SHP77 (cell line): ENCODE measurements around the gene SFMBT1.

ENCODE experiments used
- DNase-seq, 2 experiments: peaks; one replicate each; lab custom pipeline; 2025; lab: John Stamatoyannopoulos, UW

The SFMBT1 gene, protein sequence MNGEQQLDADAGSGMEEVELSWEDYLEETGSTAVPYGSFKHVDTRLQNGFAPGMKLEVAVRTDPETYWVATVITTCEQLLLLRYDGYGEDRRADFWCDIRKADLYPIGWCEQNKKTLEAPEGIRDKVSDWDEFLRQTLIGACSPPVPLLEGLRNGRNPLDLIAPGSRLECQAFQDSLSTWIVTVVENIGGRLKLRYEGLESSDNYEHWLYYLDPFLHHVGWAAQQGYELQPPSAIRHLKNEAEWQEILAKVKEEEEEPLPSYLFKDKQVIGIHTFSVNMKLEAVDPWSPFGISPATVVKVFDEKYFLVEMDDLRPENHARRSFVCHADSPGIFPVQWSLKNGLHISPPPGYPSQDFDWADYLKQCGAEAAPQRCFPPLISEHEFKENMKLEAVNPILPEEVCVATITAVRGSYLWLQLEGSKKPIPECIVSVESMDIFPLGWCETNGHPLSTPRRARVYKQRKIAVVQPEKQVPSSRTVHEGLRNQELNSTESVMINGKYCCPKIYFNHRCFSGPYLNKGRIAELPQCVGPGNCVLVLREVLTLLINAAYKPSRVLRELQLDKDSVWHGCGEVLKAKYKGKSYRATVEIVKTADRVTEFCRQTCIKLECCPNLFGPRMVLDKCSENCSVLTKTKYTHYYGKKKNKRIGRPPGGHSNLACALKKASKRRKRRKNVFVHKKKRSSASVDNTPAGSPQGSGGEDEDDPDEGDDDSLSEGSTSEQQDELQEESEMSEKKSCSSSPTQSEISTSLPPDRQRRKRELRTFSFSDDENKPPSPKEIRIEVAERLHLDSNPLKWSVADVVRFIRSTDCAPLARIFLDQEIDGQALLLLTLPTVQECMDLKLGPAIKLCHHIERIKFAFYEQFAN

DNA sequence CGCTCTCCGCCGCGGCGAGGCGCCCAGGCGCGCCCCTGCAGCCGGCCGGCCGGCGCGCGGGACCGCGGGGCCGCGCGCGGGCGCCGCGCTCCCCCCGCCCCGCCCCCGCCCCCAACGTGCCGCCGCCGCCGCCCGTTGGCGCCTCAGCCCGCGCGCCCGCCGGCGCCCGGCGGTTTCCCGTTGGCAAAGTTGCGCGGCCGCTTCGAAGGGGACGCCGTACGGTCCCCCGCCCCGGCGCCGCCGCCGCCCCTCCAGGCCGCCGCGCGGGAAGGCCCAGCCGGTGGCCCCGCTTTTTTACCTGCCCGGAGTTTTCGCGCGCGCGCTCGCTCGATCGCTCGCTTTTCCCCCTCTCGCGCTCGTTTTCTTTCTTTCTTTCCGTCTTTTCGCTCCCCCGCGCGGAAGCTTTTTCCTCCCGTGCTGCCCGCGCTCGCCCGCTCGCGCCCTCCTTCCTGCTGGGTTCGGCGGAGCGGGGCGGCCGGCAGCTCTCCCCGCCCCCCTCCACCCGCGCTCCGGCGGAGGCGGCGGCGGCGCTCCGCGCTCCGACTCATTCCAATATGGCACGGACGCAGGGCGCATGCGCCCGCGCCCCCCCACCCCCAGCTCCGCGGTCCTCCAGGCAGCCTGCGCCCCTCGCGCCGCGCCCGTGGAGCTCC, at the start of gene SFMBT1:
Gene SFMBT1, minus strand, starts transcription at position 556 of the 653 bp plus-strand sequence. CDS start 76,945 bp downstream, outside the sequence.
- peak in 1 of 2 experiments; percentile 20 for DNase-seq

DNA sequence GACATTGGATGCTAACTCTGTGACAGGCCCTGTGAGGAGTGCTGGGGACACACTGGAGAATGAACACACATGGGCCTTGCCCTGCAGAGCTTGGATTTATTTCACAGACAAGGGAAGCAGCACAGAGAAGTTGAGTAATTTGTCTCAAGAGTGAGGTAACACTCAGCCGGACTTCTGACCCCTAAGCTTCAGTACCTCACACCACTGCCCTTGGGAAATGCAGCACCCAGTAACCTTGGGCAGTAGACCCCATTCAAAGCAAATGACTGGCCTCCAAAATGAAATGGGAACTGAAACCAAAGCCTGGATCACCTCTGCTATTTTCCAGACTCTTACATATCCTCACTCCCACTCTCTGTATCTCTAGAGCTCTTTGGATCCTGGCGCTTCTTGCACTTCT, 47.1 kb upstream of the SFMBT1 start:
- no peak for DNase-seq

DNA sequence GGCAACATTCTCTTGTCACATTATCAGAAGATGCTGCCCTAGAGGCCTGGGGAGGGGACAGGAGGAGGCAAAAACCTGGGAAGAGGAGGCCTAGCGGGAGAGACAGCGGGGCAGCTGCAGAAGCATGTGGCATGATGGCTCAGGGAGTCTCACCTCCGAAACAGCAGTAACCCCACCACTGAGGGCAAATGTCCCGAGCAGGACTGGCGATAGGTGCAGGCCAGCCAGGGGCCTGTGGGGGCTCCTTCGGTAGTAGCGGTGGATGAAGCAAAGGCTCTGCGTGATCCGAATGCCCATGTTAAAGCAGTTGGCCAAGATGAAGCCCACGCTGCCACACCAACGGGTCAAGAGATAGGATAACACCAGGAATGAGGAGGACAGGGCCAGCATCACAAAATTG, 46.3 kb upstream of the SFMBT1 start:
- no peak for DNase-seq

DNA sequence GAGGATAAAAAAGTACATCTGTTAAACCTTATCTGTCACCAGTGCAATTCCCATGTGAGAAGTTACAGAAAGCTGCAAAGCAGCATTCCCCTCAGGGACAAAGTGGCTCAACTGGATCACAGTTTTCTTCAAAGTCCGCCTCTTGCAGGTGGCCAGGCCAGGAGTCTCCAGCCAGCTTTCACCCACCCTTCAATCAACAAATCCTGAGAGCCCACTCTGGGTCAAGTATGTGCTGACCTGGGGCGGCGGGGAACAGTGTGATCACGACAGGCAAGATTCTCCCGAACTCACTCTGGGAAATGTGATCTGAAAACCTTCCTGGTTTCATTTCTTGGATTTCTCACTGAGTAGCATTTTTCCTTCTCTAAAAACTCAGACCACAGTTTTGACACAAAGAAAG, 45.1 kb upstream of the SFMBT1 start:
- DNase-seq, result no peak

DNA sequence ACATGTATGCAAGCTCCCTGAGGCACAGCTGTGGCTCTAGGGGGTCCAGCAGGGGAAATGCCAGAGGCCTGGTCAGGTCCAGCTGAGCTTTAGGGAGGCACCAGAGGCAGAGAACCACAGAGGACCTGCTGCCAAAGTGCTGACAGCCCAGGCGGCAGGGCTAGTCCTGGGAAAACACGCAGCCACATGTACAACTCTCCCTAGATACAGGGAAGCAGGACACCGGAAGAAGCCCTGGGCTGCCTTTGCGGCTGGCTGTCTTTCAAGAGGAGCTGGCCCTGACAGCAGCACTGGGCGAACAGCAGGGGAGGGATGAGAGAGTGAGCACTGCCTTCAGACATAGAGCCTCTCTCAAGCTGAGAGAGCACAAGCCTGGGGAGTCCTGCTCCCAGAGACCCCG, 43.6 kb upstream of the SFMBT1 start:
- DNase-seq, result no peak

DNA sequence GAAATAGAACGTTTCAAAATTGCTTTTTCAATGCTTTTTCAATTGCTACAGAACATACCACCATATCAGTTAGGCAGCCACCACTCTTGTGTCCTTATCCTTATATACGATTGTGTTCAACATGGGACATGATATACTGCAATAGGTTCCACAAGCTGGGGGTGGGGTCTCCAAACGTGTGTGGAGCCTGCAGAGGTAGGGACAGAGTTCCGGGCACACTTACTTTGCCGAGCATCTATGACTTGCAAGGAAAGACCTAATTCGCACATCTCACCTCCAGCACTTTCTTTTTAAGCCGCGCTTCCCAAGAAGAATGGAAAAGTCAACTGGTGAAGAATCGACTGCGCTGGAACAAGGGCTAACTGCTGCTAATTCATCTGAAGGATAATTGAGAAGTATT, 39.6 kb upstream of the SFMBT1 start:
- no peak for DNase-seq

DNA sequence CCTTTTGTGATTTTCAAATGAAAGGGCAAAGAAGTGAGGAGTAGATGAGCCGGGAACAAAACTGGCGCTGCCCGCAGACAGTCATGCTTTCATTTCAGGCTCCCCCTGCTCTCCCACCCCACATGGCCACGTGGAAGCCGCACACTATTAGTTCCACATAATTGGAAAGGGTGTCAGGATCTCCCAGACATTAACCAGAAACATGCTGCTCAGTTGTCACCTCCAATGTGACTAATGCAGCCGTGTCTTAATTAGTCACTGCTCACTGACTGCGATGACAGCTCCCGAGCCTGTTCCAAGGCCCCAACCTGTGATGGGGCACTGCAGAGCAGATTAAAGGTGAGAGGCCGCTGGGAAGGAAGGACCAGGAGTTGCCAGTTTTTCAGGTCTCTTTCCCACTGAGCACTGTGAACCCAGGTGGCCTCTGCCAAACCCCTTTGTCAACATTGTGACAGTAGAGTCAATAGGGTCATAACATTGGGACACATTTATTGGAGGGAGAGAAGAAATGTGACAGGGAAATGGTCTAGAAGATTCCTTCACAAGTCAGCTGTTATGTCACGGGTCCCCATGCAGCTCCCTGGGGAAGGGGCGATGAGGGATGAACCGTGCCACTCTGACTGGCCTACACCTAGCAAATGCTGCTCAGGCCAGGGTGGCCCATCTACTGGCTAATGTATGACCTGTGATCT, 38.6 kb upstream of the SFMBT1 start:
- DNase-seq, result no peak

DNA sequence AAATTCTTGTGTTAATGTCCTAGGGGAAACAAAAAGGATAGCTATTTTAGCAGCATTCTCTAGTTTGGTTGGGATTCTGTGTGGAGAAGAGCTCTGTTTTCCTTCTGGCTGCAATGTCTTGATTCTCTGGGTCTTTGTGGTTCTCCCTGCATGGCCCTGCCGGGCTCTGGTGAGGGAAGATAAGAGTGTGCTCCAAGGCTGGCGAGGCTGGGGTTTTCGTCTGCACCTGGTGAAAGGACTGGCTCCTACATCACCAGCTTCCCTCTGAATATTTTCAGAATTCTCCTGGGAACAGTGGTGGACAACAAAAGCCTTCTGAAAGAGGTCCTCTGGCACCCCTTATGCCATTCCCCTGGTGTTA, 38.1 kb upstream of the SFMBT1 start:
- no peak for DNase-seq

DNA sequence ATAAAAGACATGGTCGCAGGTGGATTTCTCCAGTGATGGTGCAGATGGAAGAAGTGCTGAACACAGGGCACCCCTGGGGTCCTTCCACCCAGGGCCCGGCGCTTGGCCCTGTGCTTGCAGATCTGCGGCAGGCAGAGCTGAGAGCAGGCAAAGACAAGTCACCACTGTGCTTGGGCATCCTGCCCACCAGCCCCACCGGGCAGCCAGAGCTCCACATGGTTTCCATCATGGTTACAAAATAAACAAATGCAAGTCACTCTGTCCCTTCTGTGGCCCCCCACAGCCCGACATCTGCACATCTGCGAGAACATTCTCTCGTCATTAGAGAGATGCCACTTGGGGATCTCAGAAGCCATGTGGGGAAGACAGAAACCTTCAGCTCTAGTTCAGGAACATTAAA, 37.6 kb upstream of the SFMBT1 start:
- no peak for DNase-seq

DNA sequence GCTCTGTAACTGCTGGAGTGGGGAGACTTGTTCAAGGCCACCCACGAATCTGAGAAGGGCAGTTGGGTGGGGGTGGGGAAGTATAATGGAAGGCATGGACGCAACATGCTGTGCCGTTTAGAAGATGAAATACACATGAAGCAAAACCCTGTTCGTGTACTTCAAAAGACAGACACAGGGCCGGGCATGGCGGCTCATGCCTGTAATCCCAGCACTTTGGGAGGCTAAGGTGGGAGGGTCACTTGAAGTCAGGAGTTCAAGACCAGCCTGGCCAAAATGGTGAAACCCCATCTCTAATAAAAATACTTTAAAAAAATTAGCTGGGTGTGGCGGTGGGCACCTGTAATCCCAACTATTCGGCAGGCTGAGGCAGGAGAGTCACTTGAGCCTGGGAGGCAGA, 36.9 kb upstream of the SFMBT1 start:
- no peak for DNase-seq

DNA sequence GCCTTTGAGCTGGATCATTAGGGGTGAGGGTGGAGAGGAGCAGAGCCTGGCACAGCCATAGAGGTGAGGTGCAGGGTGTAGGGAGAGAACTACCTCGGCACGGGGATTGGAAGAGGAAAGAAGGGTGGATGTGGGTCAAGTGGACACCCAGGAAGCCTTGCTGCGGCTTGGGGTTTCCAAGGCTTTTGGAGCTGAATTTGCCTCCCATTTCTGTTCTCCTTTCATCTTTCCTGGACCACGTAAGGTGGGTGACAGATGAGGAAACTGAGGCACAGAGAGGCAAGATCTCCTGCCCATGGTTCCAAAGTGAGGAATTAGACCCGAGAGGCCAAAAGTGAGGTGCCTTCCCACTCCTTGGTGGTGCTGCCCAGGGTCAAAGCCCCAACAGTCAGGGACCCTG, 35.4 kb upstream of the SFMBT1 start:
- DNase-seq, result no peak

DNA sequence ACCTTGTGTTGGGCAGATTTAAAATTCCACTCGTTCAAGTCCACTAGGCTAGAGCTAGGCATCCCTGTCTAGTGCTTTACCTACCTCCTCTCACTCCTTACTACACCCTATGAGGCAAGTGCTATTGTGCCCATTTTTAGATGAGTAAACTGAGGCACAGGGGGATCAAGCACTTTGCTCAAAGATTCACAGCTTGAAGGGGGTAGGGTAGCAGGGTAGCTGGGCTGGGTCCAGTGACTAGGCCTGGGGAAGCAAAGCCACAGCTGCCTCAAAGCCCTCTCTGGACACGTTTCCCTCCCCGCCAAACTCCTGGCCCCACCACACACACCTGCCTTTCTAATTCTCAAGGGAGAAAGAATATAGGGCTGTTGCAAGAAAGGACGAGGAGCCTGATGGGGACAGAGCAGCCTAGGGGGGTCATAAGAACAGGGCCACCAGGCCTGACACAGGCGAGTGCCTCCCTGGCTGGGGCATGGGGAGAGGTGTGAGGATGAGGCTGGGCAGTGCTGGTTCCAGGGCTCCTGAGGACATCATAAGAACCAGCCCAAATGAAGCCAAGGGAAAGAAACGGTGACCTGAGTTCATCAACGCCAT, 34.8 kb upstream of the SFMBT1 start:
- DNase-seq, result no peak

DNA sequence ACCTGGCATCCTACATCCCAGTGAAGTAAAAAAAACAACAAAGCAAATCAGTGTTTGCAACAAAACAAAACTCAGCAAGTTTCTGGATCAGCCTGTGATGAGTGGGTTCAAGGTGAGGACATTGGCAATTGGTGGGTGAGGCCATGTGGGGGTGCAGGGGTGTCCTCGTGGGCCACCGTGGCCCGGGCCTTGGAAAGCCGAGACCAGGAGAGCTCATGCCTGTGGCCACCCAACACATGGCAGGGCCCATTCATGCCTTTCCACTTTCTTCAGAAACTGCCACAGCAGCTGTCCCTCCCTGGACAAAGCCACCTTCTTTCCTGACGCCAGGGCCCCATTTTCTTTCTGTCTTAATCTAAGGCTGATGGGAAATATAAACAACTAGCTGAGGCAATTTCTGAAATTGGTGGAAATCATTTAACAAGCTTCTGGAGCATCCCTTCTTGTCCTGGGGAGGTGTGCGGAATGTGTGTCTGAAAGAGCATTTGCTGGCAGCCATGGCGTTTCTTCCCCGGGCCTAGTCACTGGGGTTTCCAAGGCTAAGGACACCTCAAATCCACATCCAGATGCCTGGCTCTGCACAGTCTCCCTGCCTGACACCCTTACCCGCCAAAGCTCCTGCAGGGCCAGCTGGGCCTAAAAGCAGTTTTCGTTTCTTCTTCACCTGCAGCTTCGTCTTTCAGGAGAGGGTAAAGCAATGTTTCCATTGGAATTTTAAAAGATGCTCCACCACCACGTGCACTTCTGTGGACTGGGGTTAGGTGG, 34.1 kb upstream of the SFMBT1 start:
- no peak for DNase-seq

DNA sequence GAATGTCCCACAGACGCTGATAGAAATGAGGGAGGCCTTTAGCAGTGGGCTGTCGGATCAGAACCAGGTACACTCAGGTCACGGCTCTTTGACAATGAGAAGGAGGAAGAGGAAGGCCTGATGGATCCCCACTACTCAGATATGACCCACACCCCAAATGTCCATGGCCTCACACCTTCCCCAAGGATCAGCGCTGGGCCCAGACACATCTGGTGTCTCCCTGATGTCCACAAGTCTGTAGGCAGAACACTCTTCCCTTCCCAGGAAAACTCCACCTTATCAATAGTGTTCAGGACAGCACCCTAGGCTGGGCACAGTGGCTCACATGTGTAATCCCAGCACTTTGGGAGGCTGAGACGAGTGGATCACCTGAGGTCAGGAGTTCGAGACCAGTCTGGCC, 33.3 kb upstream of the SFMBT1 start:
- no peak for DNase-seq

DNA sequence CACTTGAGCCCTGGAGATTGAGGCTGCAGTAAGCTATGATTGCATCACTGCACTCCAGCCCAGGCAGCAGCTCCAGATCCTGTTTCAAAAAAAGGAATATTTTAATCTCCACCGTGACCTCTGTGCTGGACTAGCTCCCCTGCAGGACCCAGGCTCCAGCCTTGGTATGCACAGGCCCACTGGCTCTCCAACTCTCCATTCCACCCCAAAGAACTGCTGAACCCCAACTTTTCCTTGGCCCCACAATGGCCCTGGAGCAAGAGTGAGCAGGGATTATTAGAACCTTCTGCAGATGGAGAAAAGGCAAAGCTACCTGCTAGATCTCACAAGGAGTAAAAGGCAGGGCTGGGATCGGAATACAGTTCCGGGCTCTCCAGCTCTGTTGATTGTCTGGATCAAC, 32.8 kb upstream of the SFMBT1 start:
- DNase-seq, result no peak

DNA sequence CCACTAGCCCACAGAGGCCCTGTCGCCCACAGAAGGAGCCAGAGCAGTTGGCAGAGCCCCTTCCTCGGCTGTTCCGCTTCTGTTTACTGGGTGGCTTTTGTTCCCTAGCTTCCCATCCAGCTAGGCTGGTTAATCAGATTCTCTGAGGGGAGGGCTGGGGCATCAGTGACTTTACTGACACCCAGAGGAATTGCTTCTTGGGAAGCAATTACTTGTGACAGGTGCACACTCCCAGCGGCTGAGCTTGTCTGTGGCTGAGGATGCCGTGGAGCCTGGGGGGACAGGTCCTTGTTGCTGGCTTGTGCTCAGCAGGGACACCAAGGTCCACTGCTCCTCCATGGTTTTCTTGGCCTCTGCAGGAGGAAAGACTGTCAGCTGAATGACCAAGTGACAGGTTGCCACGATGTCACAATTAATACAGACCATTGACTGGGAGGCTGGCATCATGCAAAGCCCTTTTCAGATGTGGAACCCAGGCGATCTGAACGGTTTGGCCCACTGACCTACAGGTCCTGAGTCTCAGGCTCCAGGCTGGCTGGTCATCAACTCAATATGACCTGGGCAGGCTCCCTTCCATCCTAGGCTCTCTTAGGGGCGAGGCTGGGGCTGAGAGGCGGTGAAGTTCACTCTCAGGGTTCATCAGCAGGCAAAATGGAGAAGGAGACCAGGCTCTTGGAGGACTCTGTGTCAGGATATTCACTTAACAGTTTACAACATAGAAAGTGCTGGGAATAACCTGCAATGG, 31.8 kb upstream of the SFMBT1 start:
- no peak for DNase-seq

DNA sequence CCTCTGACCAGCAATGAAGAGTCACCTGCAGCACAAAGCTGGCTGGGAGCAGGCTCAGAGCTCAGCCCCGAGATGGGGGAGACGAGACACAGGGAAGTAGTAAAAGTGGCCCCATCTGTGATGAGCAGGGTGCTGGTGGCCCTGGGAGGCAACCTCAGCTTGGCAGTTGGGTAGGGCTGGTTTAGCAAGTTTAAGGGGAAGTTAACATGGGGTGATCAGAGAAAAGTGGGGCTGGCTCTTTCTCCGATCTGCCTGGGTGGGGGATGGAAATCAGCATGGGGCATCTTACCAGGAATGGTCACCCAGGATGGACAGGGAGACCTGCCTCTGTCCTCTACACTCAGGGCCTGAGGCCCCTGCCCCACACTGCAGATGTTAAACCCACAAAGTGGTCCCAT, 29.9 kb upstream of the SFMBT1 start:
- no peak for DNase-seq

DNA sequence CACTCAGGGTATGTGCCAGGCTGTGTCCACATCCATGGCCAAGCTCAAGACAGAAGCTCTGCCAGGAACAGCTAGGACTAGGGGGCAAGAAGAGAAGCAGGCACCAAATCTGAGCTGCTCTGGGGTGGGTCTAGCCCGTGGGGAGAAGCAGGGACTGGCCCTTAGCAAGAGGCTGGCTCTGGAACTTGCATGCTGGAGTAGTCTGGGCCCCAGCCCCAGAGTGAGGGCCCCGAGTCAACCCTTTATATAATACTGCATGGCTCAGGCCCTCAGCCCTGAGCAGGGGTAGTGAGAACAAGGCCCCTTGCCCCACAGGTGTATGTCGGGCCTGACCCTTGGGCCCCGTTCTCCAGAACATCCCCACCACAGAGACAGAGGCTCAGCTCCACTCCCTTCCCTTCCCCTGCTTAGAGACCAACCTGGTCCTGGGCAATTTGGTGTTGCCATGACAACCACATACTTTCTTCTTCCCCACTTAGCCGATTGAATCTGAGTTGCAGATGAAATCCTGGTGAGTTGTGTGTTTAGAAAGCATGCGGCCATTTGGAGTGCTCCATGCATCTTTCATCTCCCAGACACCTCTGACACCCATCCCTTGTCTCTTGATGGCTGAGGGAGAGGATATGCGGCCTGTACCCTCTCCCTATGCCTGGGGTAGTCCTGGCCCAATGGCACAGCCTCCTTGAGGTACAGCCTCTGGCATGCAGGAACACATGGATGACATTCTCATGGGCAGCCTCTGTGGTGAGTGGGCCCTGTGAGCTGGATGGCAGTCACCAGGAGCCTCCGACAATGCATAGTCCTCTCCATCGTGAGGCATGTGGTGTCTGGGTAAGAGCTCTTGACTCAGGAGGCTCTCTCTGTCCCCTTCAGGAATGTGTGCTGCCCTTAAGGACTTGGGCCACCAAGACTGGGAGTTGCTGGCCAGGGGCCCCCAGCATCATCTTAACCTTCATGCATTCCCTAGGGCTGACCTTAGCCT, 29.2 kb upstream of the SFMBT1 start:
- no peak for DNase-seq

DNA sequence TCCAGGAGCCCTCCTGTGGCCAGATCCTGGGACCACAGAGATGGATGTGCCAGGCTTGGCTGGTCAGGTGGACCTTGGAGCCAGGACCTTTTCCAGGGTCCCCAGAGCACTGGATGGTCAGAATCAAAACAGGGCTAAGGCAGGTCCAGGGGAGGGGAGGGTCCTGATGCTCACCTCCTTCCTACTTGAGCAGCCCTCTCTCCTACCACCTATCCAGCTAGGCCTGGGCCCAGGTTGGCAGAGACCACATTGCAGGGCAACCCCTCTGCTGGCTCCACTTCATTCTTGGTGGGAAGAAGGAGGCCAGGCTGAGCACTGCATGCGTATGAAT, 28.5 kb upstream of the SFMBT1 start:
- DNase-seq, result no peak
